H1 (cell line): ENCODE data around the gene RIN3. TPM values are rescaled to one million over a fixed set of nuclear protein-coding genes. Genes with fewer than 3 reads are reported as not detected.

Experiments
- CTCF ChIA-PET: fragments of 300-600 bp; sonication (Branson Sonifier 250); formaldehyde crosslinking; loops from one replicate; lab custom pipeline; 2021; ENCODE audit not compliant: partially characterized antibody; lab: Charles Lee
- POLR2A ChIA-PET: fragments of 300-600 bp; sonication (Branson Sonifier 250); formaldehyde crosslinking; loops from one replicate; lab custom pipeline; 2021; ENCODE audit warnings: inconsistent platforms; ENCODE audit not compliant: partially characterized antibody; lab: Charles Lee
- DNase-seq, 2 experiments: peaks; one replicate each; pipeline versions ENCODE4 v3.0.0 to v3.0.0-alpha.2; 2010 to 2022; ENCODE audit warnings: low spot score in 2 of 2, low read depth in 1 of 2, mixed read lengths in 1 of 2
- FAIRE-seq: peaks from 2 replicates; lab custom pipeline; 2011; peaks lifted over from hg19 to GRCh38; lab: Jason Lieb, UNC
- H2AFZ ChIP-seq: 2 replicates; pipeline ENCODE4 v1.8.1; 2012; ENCODE audit warnings: low read length, inconsistent platforms
- H2AK5ac ChIP-seq: 2 replicates; pipeline ENCODE4 v1.6.1; 2013; ENCODE audit warnings: low read depth, low read length
- H2BK120ac ChIP-seq: replicated peaks from 2 replicates; pipeline ENCODE3; 2013; ENCODE audit warnings: low read depth, low read length, inconsistent platforms
- H2BK12ac ChIP-seq: 2 replicates; pipeline ENCODE4 v1.6.1; 2013; ENCODE audit warnings: low read depth, low read length
- H2BK15ac ChIP-seq: 2 replicates; pipeline ENCODE4 v1.6.1; 2013; ENCODE audit warnings: low read length
- H2BK20ac ChIP-seq: 2 replicates; pipeline ENCODE4 v1.6.1; 2013; ENCODE audit warnings: low read length
- H2BK5ac ChIP-seq: 2 replicates; pipeline ENCODE4 v1.6.1; 2013; ENCODE audit warnings: low read depth, low read length
- H3K14ac ChIP-seq: 2 replicates; pipeline ENCODE4 v1.6.1; 2013; ENCODE audit warnings: inconsistent platforms; ENCODE audit not compliant: insufficient read length
- H3K18ac ChIP-seq: 2 replicates; pipeline ENCODE4 v1.6.1; 2013; ENCODE audit warnings: low read length; ENCODE audit errors: extremely low read depth
- H3K23ac ChIP-seq: 2 replicates; pipeline ENCODE4 v1.6.1; 2013; ENCODE audit warnings: inconsistent platforms; ENCODE audit not compliant: insufficient read length
- H3K23me2 ChIP-seq: 2 replicates; pipeline ENCODE4 v1.6.1; 2013; ENCODE audit warnings: low read depth, low read length
- H3K27ac ChIP-seq: 2 replicates; pipeline ENCODE4 v1.6.1; 2011; ENCODE audit warnings: low read depth, low read length, inconsistent platforms
- H3K27me3 ChIP-seq, 4 experiments: replicated peaks in 1 of 4; 1 replicate in 1 of 4; 2 replicates in 3 of 4; pipeline versions ENCODE4 v1.6.1 to v1.8.1; 2011 to 2013; ENCODE audit warnings: low read length in 3 of 4, mild to moderate bottlenecking in 3 of 4, inconsistent platforms in 2 of 4, mixed read lengths in 2 of 4, moderate library complexity in 1 of 4; ENCODE audit not compliant: control insufficient read depth in 3 of 4, insufficient read depth in 3 of 4; ENCODE audit errors: extremely low read depth in 1 of 4
- H3K36me3 ChIP-seq, 4 experiments: 2 replicates each; pipeline versions ENCODE4 v1.6.1 to v1.8.1; 2011 to 2013; ENCODE audit warnings: mild to moderate bottlenecking in 4 of 4, low read length in 3 of 4, moderate library complexity in 2 of 4, control low read depth in 1 of 4, inconsistent platforms in 1 of 4; ENCODE audit not compliant: insufficient read depth in 4 of 4, control insufficient read depth in 2 of 4
- H3K4ac ChIP-seq: replicated peaks from 2 replicates; pipeline ENCODE3; 2013; ENCODE audit warnings: low read length, low read depth, mixed read lengths, inconsistent platforms; ENCODE audit not compliant: insufficient read length
- H3K4me1 ChIP-seq, 4 experiments: replicated peaks in 1 of 4; 1 replicate in 1 of 4; 2 replicates in 3 of 4; pipeline versions ENCODE4 v1.6.1 to v1.8.1; 2011 to 2013; ENCODE audit warnings: low read length in 3 of 4, inconsistent platforms in 2 of 4, mixed read lengths in 1 of 4; ENCODE audit not compliant: insufficient read depth in 4 of 4, control insufficient read depth in 3 of 4
- H3K4me2 ChIP-seq, 2 experiments: 2 replicates each; pipeline versions ENCODE4 v1.6.1 to v1.8.1; 2011 to 2013; ENCODE audit warnings: low read depth in 2 of 2, low read length in 2 of 2, control low read depth in 1 of 2, inconsistent platforms in 1 of 2, mild to moderate bottlenecking in 1 of 2; ENCODE audit not compliant: insufficient read depth in 1 of 2
- H3K4me3 ChIP-seq, 4 experiments: fragments of 200-600, 300-600 bp in 1 of 4; sonication (generic), shearing (Covaris generic), sonication (Bioruptor Twin) in 1 of 4; 2 replicates each; pipeline versions ENCODE4 v1.5.1 to v1.8.1; 2011 to 2016; ENCODE audit warnings: low read length in 4 of 4, low read depth in 3 of 4, control low read depth in 2 of 4, inconsistent platforms in 2 of 4, mild to moderate bottlenecking in 2 of 4, mixed read lengths in 1 of 4, moderate library complexity in 1 of 4; ENCODE audit not compliant: insufficient read depth in 2 of 4; ENCODE audit errors: extremely low read depth in 1 of 4
- H3K56ac ChIP-seq: replicated peaks from 2 replicates; pipeline ENCODE3; 2013; ENCODE audit warnings: low read depth, mild to moderate bottlenecking, mixed read lengths, low read length, inconsistent platforms; ENCODE audit not compliant: insufficient read length
- H3K79me1 ChIP-seq: 2 replicates; pipeline ENCODE4 v1.6.1; 2013; ENCODE audit warnings: low read depth, low read length, control low read depth
- H3K79me2 ChIP-seq, 2 experiments: 2 replicates each; pipeline versions ENCODE4 v1.6.1 to v1.8.1; 2012 to 2013; ENCODE audit warnings: low read length in 2 of 2, mild to moderate bottlenecking in 2 of 2, inconsistent platforms in 1 of 2; ENCODE audit not compliant: insufficient read depth in 2 of 2, control insufficient read depth in 1 of 2
- H3K9ac ChIP-seq, 4 experiments: replicated peaks in 1 of 4; 1 replicate in 1 of 4; 2 replicates in 3 of 4; pipeline versions ENCODE4 v1.6.1 to v1.8.1; 2011 to 2013; ENCODE audit warnings: low read depth in 3 of 4, low read length in 3 of 4, control low read depth in 2 of 4, mild to moderate bottlenecking in 2 of 4, moderate library complexity in 2 of 4, inconsistent platforms in 1 of 4; ENCODE audit errors: extremely low read depth in 1 of 4
- H3K9me3 ChIP-seq, 2 experiments: 2 replicates each; pipeline versions ENCODE4 v1.6.1 to v1.8.1; 2012 to 2013; ENCODE audit warnings: mild to moderate bottlenecking in 2 of 2, moderate library complexity in 2 of 2, control low read depth in 1 of 2, inconsistent platforms in 1 of 2, low read depth in 1 of 2, low read length in 1 of 2, mixed read lengths in 1 of 2; ENCODE audit not compliant: insufficient read depth in 2 of 2
- H4K20me1 ChIP-seq, 2 experiments: replicated peaks in 1 of 2; 2 replicates each; pipeline versions ENCODE3 to v1.8.1; 2011 to 2013; ENCODE audit warnings: inconsistent platforms in 2 of 2, low read length in 2 of 2, mild to moderate bottlenecking in 1 of 2; ENCODE audit not compliant: insufficient read depth in 2 of 2, control insufficient read depth in 1 of 2
- H4K5ac ChIP-seq: 2 replicates; pipeline ENCODE4 v1.6.1; 2013; ENCODE audit warnings: low read length, low read depth, mixed read lengths, inconsistent platforms; ENCODE audit not compliant: insufficient read length
- H4K8ac ChIP-seq: 2 replicates; pipeline ENCODE4 v1.8.0; 2013; ENCODE audit warnings: mild to moderate bottlenecking, moderate library complexity, low read length, inconsistent platforms; ENCODE audit not compliant: insufficient read depth; ENCODE audit errors: extremely low read depth
- H4K91ac ChIP-seq: replicated peaks from 2 replicates; pipeline ENCODE3; 2013; ENCODE audit warnings: low read length, mixed read lengths, inconsistent platforms; ENCODE audit not compliant: insufficient read length
- FOSL1 ChIP-seq: IDR thresholded peaks from 2 replicates; pipeline ENCODE4 v1.6.1; 2011; ENCODE audit warnings: mild to moderate bottlenecking, low read depth, low read length, moderate library complexity; ENCODE audit not compliant: insufficient read depth
- WGBS, 2 experiments: shearing (Covaris generic) in 1 of 2; methylation state at CpG; one replicate each; pipeline versions ENCODE4 v1.1.6 to v1.1.7; 2013 to 2015; ENCODE audit warnings: low lambda C conversion rate in 2 of 2, mixed read lengths in 2 of 2, inconsistent platforms in 1 of 2, low coverage in 1 of 2, missing lambda C conversion rate in 1 of 2; ENCODE audit not compliant: insufficient replicate concordance in 2 of 2, insufficient coverage in 1 of 2, insufficient read length in 1 of 2; ENCODE audit errors: extremely low coverage in 1 of 2, missing lambda C conversion rate in 1 of 2; 5-methylcytosine and 5-hydroxymethylcytosine counted together
- polyA plus RNA-seq, 7 experiments: library from polyadenylated mRNA; depleted of rRNA in 3 of 7; stranded (reverse) in 5 of 7; unstranded in 2 of 7; fragments of >200 nt in 5 of 7; fragments of 200-250 nt in 2 of 7; gene quantifications; 1 replicate in 5 of 7; 2 replicates in 1 of 7; 4 replicates in 1 of 7; pipeline versions ENCODE4 v1.2.1 to v1.2.3, GENCODE V29; 2011 to 2013; ENCODE audit warnings: missing spikeins in 2 of 7, mixed read lengths in 2 of 7
- total RNA-seq: library from RNA; stranded (reverse); fragmentation: NEBNext Ultra II Directional; extraction: Animal tissue kit (Norgen Biotek cat#: 25700); gene quantifications from 2 replicates; pipeline ENCODE4 v1.2.1, GENCODE V29; 2021

RIN3 gene
- total and polyA plus RNA-seq, 2 of the 8 experiments (the other 6 are each of a cell fraction or from before 2014, with no cell fraction given): 0.59 to 1.5 TPM

DNA sequence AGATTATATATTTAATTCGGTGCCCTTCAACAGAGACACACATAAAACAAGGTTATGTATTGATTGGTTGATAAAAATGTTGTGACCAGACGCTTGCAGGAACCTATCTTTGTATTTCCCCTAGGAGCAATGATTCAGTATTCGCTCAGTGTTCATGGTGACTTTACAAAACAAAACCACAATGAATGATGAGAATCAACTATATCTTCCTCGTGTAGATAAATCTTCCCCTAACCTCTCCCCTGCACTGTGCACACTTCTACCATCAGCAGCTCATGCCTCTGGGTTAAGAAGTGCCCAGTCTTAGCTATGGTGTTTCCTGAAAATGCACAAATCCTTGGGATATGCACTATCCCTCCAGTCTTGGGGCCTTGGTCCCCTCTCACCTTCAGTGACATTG, 16.3 kb downstream of the RIN3 start:
- no peak overlapping the region for H3K4me2 ChIP-seq
- H2BK5ac ChIP-seq: no peak overlapping the region
- H3K23me2 ChIP-seq: no peaks in the 10 kb centered on the region
- WGBS, 2 experiments: 92% methylated on average over 4 of the region's 4 CpGs; no CpG with 5 or more reads in 1 of the 2 experiments
- no peak overlapping the region for H3K27ac ChIP-seq
- no peak overlapping the region for H3K4me3 ChIP-seq
- no peaks in the 10 kb centered on the region for H3K36me3 ChIP-seq
- no peak overlapping the region for H3K9ac ChIP-seq
- TF ChIP-seq FOSL1: no peak
- no peaks in the 10 kb centered on the region for H3K4me1 ChIP-seq
- CTCF ChIA-PET: no interaction called here
- H2BK20ac ChIP-seq: no peak overlapping the region
- no peaks in the 10 kb centered on the region for H3K27me3 ChIP-seq
- H3K23ac ChIP-seq: no peak overlapping the region
- H4K20me1 ChIP-seq: no peaks in the 10 kb centered on the region
- POLR2A ChIA-PET: no interaction called here
- H3K4ac ChIP-seq: no peak overlapping the region
- H2BK12ac ChIP-seq: no peak overlapping the region
- no peaks in the 10 kb centered on the region for H3K79me2 ChIP-seq
- no peaks in the 10 kb centered on the region for H3K79me1 ChIP-seq
- no peak overlapping the region for H2BK120ac ChIP-seq
- H4K91ac ChIP-seq: no peak overlapping the region
- no peak overlapping the region for H2BK15ac ChIP-seq
- DNase-seq (no peak), FAIRE-seq (no peak)
- no peak overlapping the region for H2AFZ ChIP-seq
- no peaks in the 10 kb centered on the region for H3K9me3 ChIP-seq
- H2AK5ac ChIP-seq: no peak overlapping the region
- no peak overlapping the region for H3K56ac ChIP-seq
- no peak overlapping the region for H3K18ac ChIP-seq
- no peak overlapping the region for H3K14ac ChIP-seq
- no peak overlapping the region for H4K8ac ChIP-seq
- no peak overlapping the region for H4K5ac ChIP-seq
